ENCODE results near the gene INTS2.
"Not testable (repeated sequence)": the region's sequence is repeated elsewhere in the genome, so short reads cannot be mapped to it uniquely, and the experiment has no call there.

INTS2 gene

GRCh38 chr17:61927208-61928100 is at the start of gene INTS2:
Gene INTS2, minus strand, starts transcription at chr17:61927982. Its CDS starts 1,338 bp downstream, at chr17:61926644.
- DNase-seq (ENCODE audit: low spot score), result peak; percentile 97

GRCh38 chr17:61974115-61974514 is 46.3 kb upstream of the INTS2 start:
- no peak for DNase-seq (ENCODE audit: low spot score)

- no peak for DNase-seq (ENCODE audit: low spot score)
These were observed 44.5 kb upstream of the INTS2 start for GRCh38 chr17:61972311-61972710.

GRCh38 chr17:61970030-61970429 is 42.2 kb upstream of the INTS2 start:
- no peak for DNase-seq (ENCODE audit: low spot score)

GRCh38 chr17:61968757-61969156 is 41.0 kb upstream of the INTS2 start:
- DNase-seq (ENCODE audit: low spot score), result no peak

- no peak for DNase-seq (ENCODE audit: low spot score)
These were observed 39.9 kb upstream of the INTS2 start for GRCh38 chr17:61967729-61968128.

GRCh38 chr17:61966191-61966590 is 38.4 kb upstream of the INTS2 start:
- no peak for DNase-seq (ENCODE audit: low spot score)

- no peak for DNase-seq (ENCODE audit: low spot score)
These were observed 27.8 kb upstream of the INTS2 start for GRCh38 chr17:61955619-61956018.

GRCh38 chr17:61947367-61948078 is 19.7 kb upstream of the INTS2 start:
- DNase-seq (ENCODE audit: low spot score), result no peak

GRCh38 chr17:61946359-61946758 is 18.6 kb upstream of the INTS2 start:
- DNase-seq (ENCODE audit: low spot score), result no peak

- no peak for DNase-seq (ENCODE audit: low spot score)
These were observed 15.3 kb upstream of the INTS2 start for GRCh38 chr17:61943117-61943516.

- no peak for DNase-seq (ENCODE audit: low spot score)
These were observed 14.3 kb upstream of the INTS2 start for GRCh38 chr17:61942085-61942484.

- no peak for DNase-seq (ENCODE audit: low spot score)
These were observed 287 bp upstream of the INTS2 start for GRCh38 chr17:61928101-61928436.

GRCh38 chr17:61926826-61927207 is 965 bp downstream of the INTS2 start:
- peak; percentile 34 for DNase-seq (ENCODE audit: low spot score)

GRCh38 chr17:61915162-61915561 is 12.6 kb downstream of the INTS2 start:
- DNase-seq (ENCODE audit: low spot score), result not testable (repeated sequence)

- DNase-seq (ENCODE audit: low spot score), result no peak
These were observed 19.3 kb downstream of the INTS2 start for GRCh38 chr17:61908292-61909037.

GRCh38 chr17:61907361-61907760 is 20.4 kb downstream of the INTS2 start:
- DNase-seq (ENCODE audit: low spot score), result no peak

GRCh38 chr17:61904094-61904710 is 23.6 kb downstream of the INTS2 start:
- DNase-seq (ENCODE audit: low spot score), result no peak

- DNase-seq (ENCODE audit: low spot score), result no peak
These were observed 24.5 kb downstream of the INTS2 start for GRCh38 chr17:61903251-61903650.

GRCh38 chr17:61897548-61898180 is 30.1 kb downstream of the INTS2 start:
- DNase-seq (ENCODE audit: low spot score), result no peak

GRCh38 chr17:61895391-61895790 is 32.4 kb downstream of the INTS2 start:
- no peak for DNase-seq (ENCODE audit: low spot score)

- DNase-seq (ENCODE audit: low spot score), result not testable (repeated sequence)
These were observed 33.5 kb downstream of the INTS2 start for GRCh38 chr17:61894310-61894709.
